ENCODE data around the gene ZNF883.

ZNF883 gene

GRCh38 chr9:113018247-113018646 is 6.3 kb upstream of the ZNF883 start:
- TF ChIP-seq, protein P1, sequence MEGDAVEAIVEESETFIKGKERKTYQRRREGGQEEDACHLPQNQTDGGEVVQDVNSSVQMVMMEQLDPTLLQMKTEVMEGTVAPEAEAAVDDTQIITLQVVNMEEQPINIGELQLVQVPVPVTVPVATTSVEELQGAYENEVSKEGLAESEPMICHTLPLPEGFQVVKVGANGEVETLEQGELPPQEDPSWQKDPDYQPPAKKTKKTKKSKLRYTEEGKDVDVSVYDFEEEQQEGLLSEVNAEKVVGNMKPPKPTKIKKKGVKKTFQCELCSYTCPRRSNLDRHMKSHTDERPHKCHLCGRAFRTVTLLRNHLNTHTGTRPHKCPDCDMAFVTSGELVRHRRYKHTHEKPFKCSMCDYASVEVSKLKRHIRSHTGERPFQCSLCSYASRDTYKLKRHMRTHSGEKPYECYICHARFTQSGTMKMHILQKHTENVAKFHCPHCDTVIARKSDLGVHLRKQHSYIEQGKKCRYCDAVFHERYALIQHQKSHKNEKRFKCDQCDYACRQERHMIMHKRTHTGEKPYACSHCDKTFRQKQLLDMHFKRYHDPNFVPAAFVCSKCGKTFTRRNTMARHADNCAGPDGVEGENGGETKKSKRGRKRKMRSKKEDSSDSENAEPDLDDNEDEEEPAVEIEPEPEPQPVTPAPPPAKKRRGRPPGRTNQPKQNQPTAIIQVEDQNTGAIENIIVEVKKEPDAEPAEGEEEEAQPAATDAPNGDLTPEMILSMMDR (IDR thresholded peaks at IDR 0.05; ENCODE audit: extremely low read depth, missing control alignments) = no peak
- DNase-seq (ENCODE audit: low spot score) = no peak

- TF ChIP-seq, protein P1 (IDR thresholded peaks at IDR 0.05; ENCODE audit: extremely low read depth, missing control alignments) = no peak
- DNase-seq (ENCODE audit: low spot score) = no peak
These were observed 500 bp upstream of the ZNF883 start for GRCh38 chr9:113012492-113012891.

- TF ChIP-seq, protein P1 (IDR thresholded peaks at IDR 0.05; ENCODE audit: extremely low read depth, missing control alignments) = no peak
- no peak for DNase-seq (ENCODE audit: low spot score)
These were observed 6.2 kb downstream of the ZNF883 start for GRCh38 chr9:113005777-113006176.

- TF ChIP-seq, protein P1 (IDR thresholded peaks at IDR 0.05; ENCODE audit: extremely low read depth, missing control alignments) = no peak
These were observed 14.6 kb downstream of the ZNF883 start for GRCh38 chr9:112997236-112997941.

GRCh38 chr9:112971415-112971814 is 40.6 kb downstream of the ZNF883 start:
- TF ChIP-seq, protein P1 (IDR thresholded peaks at IDR 0.05; ENCODE audit: extremely low read depth, missing control alignments) = no peak
- DNase-seq (ENCODE audit: low spot score) = no peak

More at GRCh38 chr9:112997236-112997941, 14.6 kb downstream of the ZNF883 start:
- no peak for DNase-seq (ENCODE audit: low spot score)

GRCh38 chr9:112970939-112971338 is 41.1 kb downstream of the ZNF883 start:
- TF ChIP-seq, protein P1 (IDR thresholded peaks at IDR 0.05; ENCODE audit: extremely low read depth, missing control alignments) = no peak
- DNase-seq (ENCODE audit: low spot score) = no peak

DNA sequence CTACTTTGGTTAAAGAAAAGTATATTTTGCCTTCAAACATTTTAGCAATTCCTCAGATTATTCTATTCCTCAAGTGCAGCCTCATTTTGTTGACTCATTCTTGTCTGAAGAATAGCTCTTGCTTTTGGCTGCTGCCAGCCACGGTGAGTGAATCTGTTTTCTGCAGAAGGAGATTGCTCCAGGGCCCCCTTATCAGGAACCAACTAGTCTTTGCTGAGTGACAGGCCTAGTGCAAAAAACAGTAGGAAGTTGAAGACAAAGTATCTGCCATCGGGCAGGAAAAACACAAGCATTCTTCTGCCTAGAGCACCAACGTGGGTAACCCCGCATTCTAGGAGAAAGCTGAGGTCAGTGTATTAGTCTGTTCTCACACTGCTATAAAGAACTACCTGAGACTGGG is 42.3 kb downstream of the ZNF883 start:
- no peak for DNase-seq (ENCODE audit: low spot score)
- TF ChIP-seq, protein P1 (IDR thresholded peaks at IDR 0.05; ENCODE audit: extremely low read depth, missing control alignments) = no peak
